Measurements from ENCODE around the gene ARID1A. TPM values are rescaled to one million over a fixed set of nuclear protein-coding genes. Genes with fewer than 3 reads are reported as not detected.
"Not testable (repeated sequence)": the region's sequence is repeated elsewhere in the genome, so short reads cannot be mapped to it uniquely, and the experiment has no call there.

Gene ARID1A
- total RNA-seq (10 to 100 TPM; 33.6 to 62.5 (median 45.7) TPM), polyA plus RNA-seq (10 to 100 TPM; 14.5 to 16.8 TPM)
- long read RNA-seq, donor 1, transcript ARID1A-217 (1 exons, 3,046 nt): major isoform, 8 of 20 reads
- long read RNA-seq, donor 1, partial matches to known transcripts: 12 of 20 reads
- long read RNA-seq, donor 1, other reads (novel, unspliced or antisense): 0 of 20 reads
- long read RNA-seq, donor 2, transcript ARID1A-217 (1 exons, 3,046 nt): major isoform, 12 of 37 reads
- long read RNA-seq, donor 2, partial matches to known transcripts: 23 of 37 reads
- long read RNA-seq, donor 2, other reads (novel, unspliced or antisense): 2 of 37 reads
- long read RNA-seq, donor 3, transcript ARID1A-217 (1 exons, 3,046 nt): major isoform, 17 of 62 reads
- long read RNA-seq, donor 3, partial matches to known transcripts: 44 of 62 reads
- long read RNA-seq, donor 3, other reads (novel, unspliced or antisense): 1 of 62 reads

GRCh38 chr1:26695356-26696118, at the start of gene ARID1A:
TSS of gene ARID1A (plus strand) at chr1:26696015. CDS start at chr1:26696404, 389 bp downstream.
- Histone ChIP-seq H3K4me3 (peak within 1 kb of the TSS; percentile 72 to 96 (median 92)), H3K9me3 (no peaks in the 10 kb centered on the region), H3K27me3 (no peaks in the 10 kb centered on the region), H3K4me1 (peaks cover 14 to 73% (median 52%) of the 10 kb centered on the region in 9 donors), H3K36me3 (no peaks in the 10 kb centered on the region), H3K27ac (peak within 1 kb of the TSS; percentile 93 to 99 (median 98))
- peak; percentile 95 to 97 for DNase-seq
- peak in 4 of 9 donors; percentile 3 to 39 (median 20) for TF ChIP-seq CTCF (IDR thresholded peaks at IDR 0.05)
- ATAC-seq: peak; percentile 71 to 82 (median 76)
- 0% methylated on average over 53 to 75 of the region's 80 CpGs for WGBS, 2 donors
- intact Hi-C loops (cut with DNase I): loop anchor here in 5 of 10 donors (2.0 to 10.0 kb wide), 4 partner anchors 47 to 93 kb away; partner anchors contain the start of gene PIGV (in 2 of the 5)

GRCh38 chr1:26664802-26665201, 31.0 kb upstream of the ARID1A start:
- intact Hi-C loops (cut with DNase I): no loop called here
- H3K4me3 ChIP-seq: no peak overlapping the region
- peaks cover 0 to 7% (median 0%) of the 10 kb centered on the region in 9 donors for H3K4me1 ChIP-seq
- no peaks in the 10 kb centered on the region for H3K36me3 ChIP-seq
- H3K9me3 ChIP-seq: no peaks in the 10 kb centered on the region
- H3K27me3 ChIP-seq: no peaks in the 10 kb centered on the region
- H3K27ac ChIP-seq: no peak overlapping the region
- 65 to 72% methylated on average over 2 of the region's 2 CpGs for WGBS, 2 donors
- no peak for TF ChIP-seq CTCF (IDR thresholded peaks at IDR 0.05)
- DNase-seq: no peak
- ATAC-seq: no peak

- no peak overlapping the region for H3K27ac ChIP-seq
- no peaks in the 10 kb centered on the region for H3K9me3 ChIP-seq
- no peak for TF ChIP-seq CTCF (IDR thresholded peaks at IDR 0.05)
- H3K27me3 ChIP-seq: no peaks in the 10 kb centered on the region
- intact Hi-C loops (cut with DNase I): no loop called here
- H3K4me3 ChIP-seq: no peak overlapping the region
- ATAC-seq (no peak), DNase-seq (no peak)
- no peaks in the 10 kb centered on the region for H3K36me3 ChIP-seq
- 98 to 100% methylated on average over 1 of the region's 1 CpG for WGBS, 2 donors
- peaks cover 0 to 7% (median 0%) of the 10 kb centered on the region in 9 donors for H3K4me1 ChIP-seq
Observed at GRCh38 chr1:26666855-26667254, 29.0 kb upstream of the ARID1A start.

- H3K27me3 ChIP-seq; intact Hi-C loops (cut with DNase I); H3K4me3 ChIP-seq; H3K27ac ChIP-seq; DNase-seq; H3K9me3 ChIP-seq; ATAC-seq; H3K4me1 ChIP-seq; H3K36me3 ChIP-seq: not testable (repeated sequence)
- WGBS, 2 donors: 81 to 87% methylated on average over 4 of the region's 4 CpGs
Observed at GRCh38 chr1:26668106-26668786, 27.6 kb upstream of the ARID1A start.

Measured in heart right ventricle (tissue), 16 donors.